K562 (cell line): ENCODE results near the gene ADD2. TPM values are rescaled to one million over a fixed set of nuclear protein-coding genes. Genes with fewer than 3 reads are reported as not detected.
A peak's percentile ranks its signal among the peaks of the same experiment; 100 is the strongest.

Experiments
- CBFA2T3 ChIP-seq: fragments of 450-650 bp; IDR thresholded peaks from 2 replicates; pipeline ENCODE4 v1.6.1; 2017
- CSDE1 ChIP-seq, 2 experiments: fragments of 450-650 bp; IDR thresholded peaks; 2 replicates each; pipeline ENCODE4 v1.6.1; 2016; ENCODE audit warnings: mild to moderate bottlenecking in 1 of 2
- CTBP1 ChIP-seq: fragments of 450-650 bp; IDR thresholded peaks from 2 replicates; pipeline ENCODE4 v1.6.1; 2016; ENCODE audit warnings: borderline replicate concordance
- EGR1 ChIP-seq: fragments of 450-650 bp; conservative IDR thresholded peaks from 2 replicates; pipeline ENCODE4 v1.6.1; 2017; ENCODE audit warnings: mild to moderate bottlenecking
- HNRNPH1 ChIP-seq: fragments of 200-400 bp; formaldehyde crosslinking; optimal IDR thresholded peaks from 2 replicates; pipeline ENCODE3; 2017; ENCODE audit warnings: low read depth, mild to moderate bottlenecking, low read length, moderate library complexity
- JUND ChIP-seq, 2 experiments: IDR thresholded peaks; 2 replicates in 1 of 2; 3 replicates in 1 of 2; pipeline ENCODE4 v1.6.1; 2011; ENCODE audit warnings: borderline replicate concordance in 2 of 2, low read depth in 2 of 2, low read length in 2 of 2, improper control_type of control experiment in 1 of 2, missing biosample characterization in 1 of 2, missing genetic modification characterization in 1 of 2, missing genetic modification reagents in 1 of 2
- MCM3 ChIP-seq: fragments of 450-650 bp; IDR thresholded peaks from 2 replicates; pipeline ENCODE4 v1.6.1; 2016
- MEF2D ChIP-seq: conservative IDR thresholded peaks from 2 replicates; pipeline ENCODE4 v1.6.1; 2016; ENCODE audit warnings: low read depth, missing genetic modification characterization, missing compliant biosample characterization
- MEIS2 ChIP-seq: fragments of 450-650 bp; IDR thresholded peaks from 2 replicates; pipeline ENCODE4 v1.6.1; 2014; ENCODE audit warnings: mild to moderate bottlenecking; ENCODE audit not compliant: partially characterized antibody
- MTA1 ChIP-seq: fragments of 450-650 bp; IDR thresholded peaks from 2 replicates; pipeline ENCODE4 v1.6.1; 2017; ENCODE audit warnings: borderline replicate concordance
- NCOA6 ChIP-seq: fragments of 450-650 bp; IDR thresholded peaks from 2 replicates; pipeline ENCODE4 v1.6.1; 2017; ENCODE audit warnings: mild to moderate bottlenecking
- NFATC3 ChIP-seq: fragments of 450-650 bp; IDR thresholded peaks from 2 replicates; pipeline ENCODE4 v1.6.1; 2017; ENCODE audit warnings: mild to moderate bottlenecking
- PRMT5 ChIP-seq: sonication (generic); formaldehyde crosslinking; IDR thresholded peaks from 2 replicates; pipeline ENCODE4 v1.5.0; 2020; ENCODE audit warnings: missing genetic modification reagents
- SP1 ChIP-seq: sonication (generic); formaldehyde crosslinking; IDR thresholded peaks from 2 replicates; pipeline ENCODE4 v1.8.1; 2022; ENCODE audit warnings: mild to moderate bottlenecking, missing genetic modification reagents
- SPI1 ChIP-seq: IDR thresholded peaks from 2 replicates; pipeline ENCODE4 v1.6.1; 2011; ENCODE audit warnings: low read depth, low read length, control low read depth, borderline replicate concordance
- ZNF124 ChIP-seq: sonication (generic); formaldehyde crosslinking; IDR thresholded peaks from 2 replicates; pipeline ENCODE4 v1.8.1; 2022; ENCODE audit warnings: missing genetic modification reagents
- polyA plus RNA-seq, 8 experiments: library from polyadenylated mRNA; depleted of rRNA in 4 of 8; stranded (reverse) in 5 of 8; unstranded in 3 of 8; fragments of >200 nt; fragmentation: Nextera tagmentation in 2 of 8; fragmentation: Illumina TruSeq in 1 of 8; extraction: Ambion mirVana in 2 of 8; extraction: Trizol in 1 of 8; gene quantifications; 2 replicates each; pipeline versions ENCODE4 v1.2.1 to v1.2.3, GENCODE V29; 2011 to 2014; ENCODE audit warnings: inconsistent platforms in 1 of 8, missing spikeins in 1 of 8
- total RNA-seq, 7 experiments: library from RNA; depleted of rRNA in 6 of 7; stranded (reverse); fragments of >200 nt in 6 of 7; fragmentation: Illumina TruSeq in 2 of 7; extraction: Trizol in 2 of 7; gene quantifications; 2 replicates each; pipeline versions ENCODE4 v1.2.1 to v1.2.3, GENCODE V29; 2011 to 2021; ENCODE audit warnings: low replicate concordance in 1 of 7
- TF ChIP-seq, protein P1 (sequence below): fragments of 250-450 bp; sonication (Bioruptor Pico); IDR thresholded peaks from 2 replicates; pipeline ENCODE4 v1.8.0; 2022; ENCODE audit warnings: inconsistent platforms
- TF ChIP-seq, protein P2 (sequence below), 2 experiments: fragments of 450-650 bp; formaldehyde crosslinking in 1 of 2; IDR thresholded peaks; 2 replicates each; pipeline versions ENCODE4 v1.4.0 to v1.6.1; 2014 to 2020; ENCODE audit warnings: mild to moderate bottlenecking in 2 of 2, borderline replicate concordance in 1 of 2, low read depth in 1 of 2
- TF ChIP-seq, protein P3 (sequence below): fragments of 450-650 bp; IDR thresholded peaks from 2 replicates; pipeline ENCODE4 v1.6.1; 2018; ENCODE audit warnings: mild to moderate bottlenecking, low read depth; ENCODE audit not compliant: partially characterized antibody

Gene ADD2
- total and polyA plus RNA-seq, 9 of the 15 experiments (the other 6 are each of a cell fraction or from before 2014, with no cell fraction given): 3.5 to 63.0 (median 36.2) TPM

DNA sequence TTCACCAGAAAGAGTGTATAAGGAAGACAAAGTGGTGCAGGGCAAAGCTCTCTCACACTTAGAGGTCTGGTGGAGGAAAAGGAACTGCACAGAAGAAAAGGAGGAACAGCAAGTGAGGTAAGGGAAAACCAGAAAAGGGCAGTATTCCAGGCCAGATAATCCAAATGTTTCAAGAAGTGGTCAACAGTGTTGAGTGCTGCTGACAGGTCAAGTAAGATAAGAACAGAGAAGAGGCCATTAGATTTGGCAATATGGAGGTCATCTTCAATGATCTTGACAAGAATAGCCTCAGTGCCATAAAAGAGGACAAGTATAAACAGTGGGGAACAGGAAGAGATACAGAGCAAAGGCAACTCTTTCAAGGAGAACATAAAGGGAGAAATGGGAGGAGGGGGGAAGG lies 15.0 kb downstream of the ADD2 start (continued):
- TF ChIP-seq, protein P1, sequence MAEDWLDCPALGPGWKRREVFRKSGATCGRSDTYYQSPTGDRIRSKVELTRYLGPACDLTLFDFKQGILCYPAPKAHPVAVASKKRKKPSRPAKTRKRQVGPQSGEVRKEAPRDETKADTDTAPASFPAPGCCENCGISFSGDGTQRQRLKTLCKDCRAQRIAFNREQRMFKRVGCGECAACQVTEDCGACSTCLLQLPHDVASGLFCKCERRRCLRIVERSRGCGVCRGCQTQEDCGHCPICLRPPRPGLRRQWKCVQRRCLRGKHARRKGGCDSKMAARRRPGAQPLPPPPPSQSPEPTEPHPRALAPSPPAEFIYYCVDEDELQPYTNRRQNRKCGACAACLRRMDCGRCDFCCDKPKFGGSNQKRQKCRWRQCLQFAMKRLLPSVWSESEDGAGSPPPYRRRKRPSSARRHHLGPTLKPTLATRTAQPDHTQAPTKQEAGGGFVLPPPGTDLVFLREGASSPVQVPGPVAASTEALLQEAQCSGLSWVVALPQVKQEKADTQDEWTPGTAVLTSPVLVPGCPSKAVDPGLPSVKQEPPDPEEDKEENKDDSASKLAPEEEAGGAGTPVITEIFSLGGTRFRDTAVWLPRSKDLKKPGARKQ (CRISPR knock-in tag): no peak
- TF ChIP-seq CSDE1 (IDR thresholded peaks at IDR 0.05) (no peak), PRMT5 (CRISPR knock-in tag) (no peak), JUND (IDR thresholded peaks at IDR 0.05; ENCODE audit: borderline replicate concordance, low read depth, low read length) (peak; percentile 24; the same call in 1 of the 2 replicates), JUND (tag; IDR thresholded peaks at IDR 0.05; ENCODE audit: borderline replicate concordance, low read depth, low read length) (no peak), ZNF124 (no peak), NCOA6 (no peak), MEIS2 (peak; percentile 96), CTBP1 (peak; percentile 76), SP1 (CRISPR knock-in tag) (no peak), NFATC3 (no peak), SPI1 (peak; percentile 83; the same call in 1 of the 2 replicates), MCM3 (no peak), HNRNPH1 (no peak), EGR1 (no peak), MEF2D (tag) (peak; percentile 63; the same call in 1 of the 2 replicates), MTA1 (peak; percentile 82; the same call in 1 of the 2 replicates), CBFA2T3 (peak; percentile 46; the same call in 1 of the 2 replicates)
- TF ChIP-seq, protein P2, sequence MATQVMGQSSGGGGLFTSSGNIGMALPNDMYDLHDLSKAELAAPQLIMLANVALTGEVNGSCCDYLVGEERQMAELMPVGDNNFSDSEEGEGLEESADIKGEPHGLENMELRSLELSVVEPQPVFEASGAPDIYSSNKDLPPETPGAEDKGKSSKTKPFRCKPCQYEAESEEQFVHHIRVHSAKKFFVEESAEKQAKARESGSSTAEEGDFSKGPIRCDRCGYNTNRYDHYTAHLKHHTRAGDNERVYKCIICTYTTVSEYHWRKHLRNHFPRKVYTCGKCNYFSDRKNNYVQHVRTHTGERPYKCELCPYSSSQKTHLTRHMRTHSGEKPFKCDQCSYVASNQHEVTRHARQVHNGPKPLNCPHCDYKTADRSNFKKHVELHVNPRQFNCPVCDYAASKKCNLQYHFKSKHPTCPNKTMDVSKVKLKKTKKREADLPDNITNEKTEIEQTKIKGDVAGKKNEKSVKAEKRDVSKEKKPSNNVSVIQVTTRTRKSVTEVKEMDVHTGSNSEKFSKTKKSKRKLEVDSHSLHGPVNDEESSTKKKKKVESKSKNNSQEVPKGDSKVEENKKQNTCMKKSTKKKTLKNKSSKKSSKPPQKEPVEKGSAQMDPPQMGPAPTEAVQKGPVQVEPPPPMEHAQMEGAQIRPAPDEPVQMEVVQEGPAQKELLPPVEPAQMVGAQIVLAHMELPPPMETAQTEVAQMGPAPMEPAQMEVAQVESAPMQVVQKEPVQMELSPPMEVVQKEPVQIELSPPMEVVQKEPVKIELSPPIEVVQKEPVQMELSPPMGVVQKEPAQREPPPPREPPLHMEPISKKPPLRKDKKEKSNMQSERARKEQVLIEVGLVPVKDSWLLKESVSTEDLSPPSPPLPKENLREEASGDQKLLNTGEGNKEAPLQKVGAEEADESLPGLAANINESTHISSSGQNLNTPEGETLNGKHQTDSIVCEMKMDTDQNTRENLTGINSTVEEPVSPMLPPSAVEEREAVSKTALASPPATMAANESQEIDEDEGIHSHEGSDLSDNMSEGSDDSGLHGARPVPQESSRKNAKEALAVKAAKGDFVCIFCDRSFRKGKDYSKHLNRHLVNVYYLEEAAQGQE (IDR thresholded peaks at IDR 0.05; ENCODE audit: borderline replicate concordance): peak; percentile 85
- TF ChIP-seq, protein P2 (CRISPR knock-in tag; IDR thresholded peaks at IDR 0.05; ENCODE audit: low read depth): no peak
- TF ChIP-seq, protein P3, sequence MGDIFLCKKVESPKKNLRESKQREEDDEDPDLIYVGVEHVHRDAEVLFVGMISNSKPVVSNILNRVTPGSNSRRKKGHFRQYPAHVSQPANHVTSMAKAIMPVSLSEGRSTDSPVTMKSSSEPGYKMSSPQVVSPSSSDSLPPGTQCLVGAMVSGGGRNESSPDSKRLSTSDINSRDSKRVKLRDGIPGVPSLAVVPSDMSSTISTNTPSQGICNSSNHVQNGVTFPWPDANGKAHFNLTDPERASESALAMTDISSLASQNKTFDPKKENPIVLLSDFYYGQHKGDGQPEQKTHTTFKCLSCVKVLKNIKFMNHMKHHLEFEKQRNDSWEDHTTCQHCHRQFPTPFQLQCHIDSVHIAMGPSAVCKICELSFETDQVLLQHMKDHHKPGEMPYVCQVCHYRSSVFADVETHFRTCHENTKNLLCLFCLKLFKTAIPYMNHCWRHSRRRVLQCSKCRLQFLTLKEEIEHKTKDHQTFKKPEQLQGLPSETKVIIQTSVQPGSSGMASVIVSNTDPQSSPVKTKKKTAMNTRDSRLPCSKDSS: no peak
